ENCODE data around the gene CNN3. TPM values are rescaled to one million over a fixed set of nuclear protein-coding genes. Genes with fewer than 3 reads are reported as not detected.

Gene CNN3
- total RNA-seq, 4 donors from 2014 or later: 22.4 to 96.2 (median 59.7) TPM

DNA sequence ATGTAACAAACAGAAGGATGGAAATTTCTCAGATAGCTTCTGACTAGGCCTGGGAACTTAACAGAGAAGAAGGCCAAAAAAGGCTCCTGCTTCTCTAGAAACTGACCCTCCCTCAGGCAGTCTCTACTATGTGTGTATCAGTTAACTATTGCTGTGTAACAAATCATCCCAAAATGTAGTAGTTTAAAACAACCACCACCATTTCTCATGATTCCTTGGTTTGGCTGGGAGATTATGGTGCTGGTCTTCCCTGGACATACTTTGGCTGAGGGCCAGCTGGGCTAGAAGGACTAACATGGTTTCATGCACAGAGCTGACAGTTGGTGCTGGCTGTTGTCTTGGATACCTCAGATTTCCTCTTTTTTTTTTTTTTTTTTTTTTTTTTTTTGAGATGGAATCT lies 26.2 kb upstream of the CNN3 start:
- H3K4me1 ChIP-seq: peaks cover 5 to 36% (median 18%) of the 10 kb centered on the region in 4 donors
- no peak overlapping the region for H3K4me3 ChIP-seq
- no peaks in the 10 kb centered on the region for H3K27me3 ChIP-seq
- no peaks in the 10 kb centered on the region for H3K9me3 ChIP-seq
- peak overlapping the region in 1 of 4 donors; percentile 34 for H3K27ac ChIP-seq
- in situ Hi-C loops (cut with MboI; ENCODE audit: low pct_ligation_motif_present in 1 of 4, low pct_unique_long_range_greater_than_20kb in 1 of 4, low sequenced_read_pairs in 3 of 4): no loop called here
- no peaks in the 10 kb centered on the region for H3K36me3 ChIP-seq
- TF ChIP-seq CTCF (IDR thresholded peaks at IDR 0.05) (no peak), POLR2A (IDR thresholded peaks at IDR 0.05) (no peak), POLR2AphosphoS5 (IDR thresholded peaks at IDR 0.05) (no peak), EP300 (IDR thresholded peaks at IDR 0.05; ENCODE audit: low read depth) (no peak)
- intact Hi-C loops (cut with DNase I; ENCODE audit: low total_unique reads): no loop called here
- no peak for DNase-seq

GRCh38 chr1:94952539-94952938 lies 25.6 kb upstream of the CNN3 start:
- H3K4me1 ChIP-seq: peaks cover 5 to 39% (median 19%) of the 10 kb centered on the region in 4 donors
- TF ChIP-seq CTCF (IDR thresholded peaks at IDR 0.05): no peak
- TF ChIP-seq POLR2AphosphoS5 (IDR thresholded peaks at IDR 0.05): no peak
- TF ChIP-seq POLR2A (IDR thresholded peaks at IDR 0.05): no peak
- no peak for TF ChIP-seq EP300 (IDR thresholded peaks at IDR 0.05; ENCODE audit: low read depth)
- WGBS, 2 donors (ENCODE audit: low coverage in 1 of 2): 55 to 57% methylated on average over 3 to 5 of the region's 5 CpGs
- no peak for DNase-seq
- H3K27ac ChIP-seq: peak overlapping the region in 1 of 4 donors; percentile 34
- no peaks in the 10 kb centered on the region for H3K9me3 ChIP-seq
- H3K36me3 ChIP-seq: no peaks in the 10 kb centered on the region
- H3K4me3 ChIP-seq: no peak overlapping the region
- in situ Hi-C loops (cut with MboI; ENCODE audit: low pct_ligation_motif_present in 1 of 4, low pct_unique_long_range_greater_than_20kb in 1 of 4, low sequenced_read_pairs in 3 of 4) (no loop called here), intact Hi-C loops (cut with DNase I; ENCODE audit: low total_unique reads) (no loop called here)
- H3K27me3 ChIP-seq: no peaks in the 10 kb centered on the region

DNA sequence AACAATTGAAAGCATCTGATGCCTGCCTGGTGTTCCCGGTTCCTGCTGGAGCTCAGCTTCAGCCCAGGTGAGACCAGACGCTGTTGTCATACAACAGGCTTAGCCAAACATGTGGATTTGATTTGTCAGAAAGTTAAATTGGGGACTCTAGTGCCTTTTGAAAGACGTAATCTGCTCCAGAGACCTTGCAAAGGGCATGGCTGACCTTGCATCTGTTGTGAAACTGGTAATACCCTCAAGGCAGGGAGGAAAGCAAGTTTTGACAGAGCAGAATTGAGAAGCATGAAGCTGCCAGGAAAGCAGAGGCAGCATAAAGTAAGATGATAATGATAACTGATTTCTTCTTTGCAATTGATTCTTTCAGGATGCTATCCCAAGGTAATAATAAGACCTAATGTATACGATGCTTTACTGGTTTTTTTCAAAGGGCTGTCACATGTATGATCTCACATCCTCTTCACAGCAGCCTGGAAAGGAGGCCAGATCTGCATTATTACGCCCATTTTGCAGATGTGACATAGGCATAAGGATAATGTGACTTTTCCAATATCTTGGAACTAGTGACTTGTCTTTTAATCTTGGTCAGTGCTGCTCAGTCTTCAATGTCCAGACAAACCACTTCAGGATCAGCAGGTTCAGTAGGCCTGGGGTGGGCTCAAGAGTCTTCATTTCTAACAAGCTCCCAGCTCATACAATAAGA lies 24.7 kb upstream of the CNN3 start:
- Histone ChIP-seq H3K4me1 (peaks cover 13 to 48% (median 27%) of the 10 kb centered on the region in 4 donors), H3K36me3 (no peaks in the 10 kb centered on the region), H3K9me3 (no peaks in the 10 kb centered on the region), H3K27ac (no peak overlapping the region), H3K27me3 (no peaks in the 10 kb centered on the region), H3K4me3 (no peak overlapping the region)
- in situ Hi-C loops (cut with MboI; ENCODE audit: low pct_ligation_motif_present in 1 of 4, low pct_unique_long_range_greater_than_20kb in 1 of 4, low sequenced_read_pairs in 3 of 4) (no loop called here), intact Hi-C loops (cut with DNase I; ENCODE audit: low total_unique reads) (no loop called here)
- TF ChIP-seq CTCF (IDR thresholded peaks at IDR 0.05) (no peak), POLR2A (IDR thresholded peaks at IDR 0.05) (no peak)
- 58 to 67% methylated on average over 4 to 5 of the region's 5 CpGs for whole genome bisulfite sequencing, 2 donors (ENCODE audit: low coverage in 1 of 2)
- DNase-seq: no peak

GRCh38 chr1:94951046-94951445 lies 24.1 kb upstream of the CNN3 start:
- no peaks in the 10 kb centered on the region for H3K36me3 ChIP-seq
- intact Hi-C loops (cut with DNase I; ENCODE audit: low total_unique reads) (no loop called here), in situ Hi-C loops (cut with MboI; ENCODE audit: low pct_ligation_motif_present in 1 of 4, low pct_unique_long_range_greater_than_20kb in 1 of 4, low sequenced_read_pairs in 3 of 4) (no loop called here)
- H3K27ac ChIP-seq: no peak overlapping the region
- H3K4me1 ChIP-seq: peaks cover 17 to 46% (median 26%) of the 10 kb centered on the region in 4 donors
- DNase-seq: no peak
- H3K4me3 ChIP-seq: no peak overlapping the region
- H3K27me3 ChIP-seq: no peaks in the 10 kb centered on the region
- no peaks in the 10 kb centered on the region for H3K9me3 ChIP-seq
- WGBS, 2 donors (ENCODE audit: low coverage in 1 of 2): 70 to 88% methylated on average over 2 of the region's 2 CpGs
- TF ChIP-seq POLR2A (IDR thresholded peaks at IDR 0.05) (no peak), CTCF (IDR thresholded peaks at IDR 0.05) (no peak), EP300 (IDR thresholded peaks at IDR 0.05; ENCODE audit: low read depth) (no peak), POLR2AphosphoS5 (IDR thresholded peaks at IDR 0.05) (no peak)

Measured in transverse colon (tissue), 4 donors.